ENCODE results near the gene ELF2.

GRCh38 chr4:139048026-139048425, 129.0 kb downstream of the ELF2 start:
- TF ChIP-seq CTCF (IDR thresholded peaks at IDR 0.05) (no peak), EZH2 (IDR thresholded peaks at IDR 0.05) (no peak), EZH2phosphoT487 (IDR thresholded peaks at IDR 0.05) (no peak)
